HG02884 (cell line): Measurements from ENCODE around the gene PSMB5.
A peak's percentile ranks its signal among the peaks of the same experiment; 100 is the strongest.

Experiments
- ATAC-seq: cut with Tn5 transposase; IDR thresholded peaks from one replicate; pipeline ENCODE4 v1.9.1; 2021; ENCODE audit warnings: mild to moderate bottlenecking, moderate library complexity; ENCODE audit not compliant: unreplicated experiment

PSMB5 gene

GRCh38 chr14:23034498-23035302 lies at the start of gene PSMB5:
Gene PSMB5, minus strand, starts transcription at chr14:23034900. Its CDS starts 19 bp downstream, at chr14:23034881.
- ATAC-seq = peak; percentile 91

- no peak for ATAC-seq
Observed at GRCh38 chr14:23080474-23080873, 45.8 kb upstream of the PSMB5 start.

GRCh38 chr14:23079716-23080115 lies 45.0 kb upstream of the PSMB5 start:
- no peak for ATAC-seq

- no peak for ATAC-seq
Observed at GRCh38 chr14:23078692-23079116, 44.0 kb upstream of the PSMB5 start.

- ATAC-seq = no peak
Observed at GRCh38 chr14:23077962-23078361, 43.3 kb upstream of the PSMB5 start.

GRCh38 chr14:23076785-23077408 lies 42.2 kb upstream of the PSMB5 start:
- no peak for ATAC-seq

- ATAC-seq = no peak
Observed at GRCh38 chr14:23074906-23075305, 40.2 kb upstream of the PSMB5 start.

- ATAC-seq = no peak
Observed at GRCh38 chr14:23071921-23072539, 37.3 kb upstream of the PSMB5 start.

GRCh38 chr14:23071244-23071920 lies 36.7 kb upstream of the PSMB5 start:
- ATAC-seq = peak; percentile 86

GRCh38 chr14:23070262-23071129 lies 35.8 kb upstream of the PSMB5 start:
- no peak for ATAC-seq

- no peak for ATAC-seq
Observed at GRCh38 chr14:23069413-23069806, 34.7 kb upstream of the PSMB5 start.

- peak; percentile 60 for ATAC-seq
Observed at GRCh38 chr14:23068789-23069412, 34.2 kb upstream of the PSMB5 start.

- no peak for ATAC-seq
Observed at GRCh38 chr14:23067847-23068788, 33.4 kb upstream of the PSMB5 start.

- ATAC-seq = no peak
Observed at GRCh38 chr14:23066855-23067744, 32.4 kb upstream of the PSMB5 start.

- no peak for ATAC-seq
Observed at GRCh38 chr14:23066368-23066767, 31.7 kb upstream of the PSMB5 start.

- no peak for ATAC-seq
Observed at GRCh38 chr14:23063601-23064000, 28.9 kb upstream of the PSMB5 start.

GRCh38 chr14:23062002-23062401 lies 27.3 kb upstream of the PSMB5 start:
- ATAC-seq = no peak
